ES-I3 (cell line): Measurements from ENCODE around the gene OTUB1.

Experiments
- H3K36me3 ChIP-seq: 2 replicates; pipeline ENCODE4 v1.6.1; 2013; ENCODE audit warnings: mild to moderate bottlenecking, low read length, control low read depth, moderate library complexity; ENCODE audit not compliant: insufficient read depth
- H3K4me1 ChIP-seq: 2 replicates; pipeline ENCODE4 v1.6.1; 2013; ENCODE audit warnings: mild to moderate bottlenecking, control low read depth, low read length; ENCODE audit not compliant: insufficient read depth
- H3K9ac ChIP-seq: 2 replicates; pipeline ENCODE4 v1.6.1; 2013; ENCODE audit warnings: low read depth, mild to moderate bottlenecking, low read length, moderate library complexity
- H3K9me3 ChIP-seq: 2 replicates; pipeline ENCODE4 v1.6.1; 2013; ENCODE audit warnings: mild to moderate bottlenecking, low read length, moderate library complexity; ENCODE audit not compliant: control insufficient read depth, insufficient read depth

Gene OTUB1

GRCh38 chr11:64018310-64018709, 32.1 kb downstream of the OTUB1 start:
- H3K9ac ChIP-seq, result no peak overlapping the region
- H3K36me3 ChIP-seq, result no peaks in the 10 kb centered on the region
- peaks cover 16% of the 10 kb centered on the region; the same call in 1 of the 2 replicates for H3K4me1 ChIP-seq
- H3K9me3 ChIP-seq, result no peaks in the 10 kb centered on the region

DNA sequence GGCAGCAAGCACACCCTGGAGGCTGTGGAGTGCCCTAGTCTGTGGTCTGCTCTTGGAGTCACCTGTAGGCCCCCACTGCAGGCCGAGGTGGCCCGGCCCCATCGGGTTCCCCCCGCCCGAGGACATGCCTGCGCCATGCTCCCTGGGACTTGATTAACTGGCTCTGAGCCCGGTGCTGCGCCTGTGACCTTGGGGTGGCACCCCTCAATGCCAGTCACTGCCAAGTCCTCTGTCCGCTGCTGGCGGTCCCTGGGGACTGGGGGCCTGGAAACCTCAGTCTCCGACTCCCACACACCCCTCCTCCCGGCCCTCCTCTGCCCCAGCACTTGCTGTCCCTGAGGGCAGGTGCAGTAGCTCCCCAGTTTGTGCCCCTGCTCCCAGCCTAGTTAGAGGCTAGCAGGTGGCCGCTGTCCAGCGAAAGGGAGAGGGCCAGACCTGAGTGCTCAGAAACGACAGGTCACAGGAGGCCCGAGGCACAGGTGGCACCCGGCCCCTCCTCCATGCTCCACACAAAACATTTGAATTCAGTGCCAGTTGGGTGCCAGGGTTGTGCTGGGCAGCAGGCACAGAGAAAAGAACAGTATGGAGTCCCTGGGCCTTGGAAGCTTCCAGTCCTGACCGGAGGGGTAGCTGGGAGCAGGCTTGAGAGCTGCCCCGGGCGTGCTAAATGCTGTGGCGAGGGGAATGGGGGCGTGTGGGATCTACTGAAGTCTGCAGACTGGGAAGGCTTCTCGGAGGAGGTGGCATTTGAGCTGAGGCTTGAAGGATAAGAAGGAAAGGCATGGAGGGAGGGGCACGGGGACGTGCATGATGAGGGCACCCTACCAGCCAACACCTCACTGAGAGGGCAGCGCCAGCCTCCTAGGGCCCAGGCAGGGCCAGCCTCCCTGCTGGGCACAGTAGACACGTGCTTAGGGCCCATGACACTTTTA, 33.1 kb downstream of the OTUB1 start:
- no peak overlapping the region for H3K9ac ChIP-seq
- no peaks in the 10 kb centered on the region for H3K9me3 ChIP-seq
- no peaks in the 10 kb centered on the region for H3K36me3 ChIP-seq
- peaks cover 26% of the 10 kb centered on the region; the same call in 1 of the 2 replicates for H3K4me1 ChIP-seq

GRCh38 chr11:64020976-64021756, 34.9 kb downstream of the OTUB1 start:
- Histone ChIP-seq H3K9ac (no peak overlapping the region), H3K4me1 (peaks cover 34% of the 10 kb centered on the region; the same call in 1 of the 2 replicates), H3K9me3 (no peaks in the 10 kb centered on the region), H3K36me3 (no peaks in the 10 kb centered on the region)

DNA sequence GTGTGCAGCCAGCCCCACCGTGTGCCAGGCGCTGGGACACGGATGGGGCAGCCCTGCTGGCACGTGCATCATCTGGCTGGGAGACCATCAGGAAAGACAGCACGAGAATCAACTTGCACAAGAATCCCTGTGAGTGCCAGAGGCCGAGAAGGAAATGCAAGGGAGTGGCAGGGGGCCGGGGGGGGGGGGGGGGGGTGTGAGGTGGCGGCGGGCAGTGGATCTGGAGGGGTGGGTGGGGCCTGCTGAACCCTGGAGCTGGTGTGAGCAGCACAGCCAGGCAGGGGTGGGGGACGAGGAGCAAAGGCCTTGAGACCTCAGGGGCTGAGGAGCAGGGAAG, 35.5 kb downstream of the OTUB1 start:
- H3K9me3 ChIP-seq, result no peaks in the 10 kb centered on the region
- peaks cover 37% of the 10 kb centered on the region; the same call in 1 of the 2 replicates for H3K4me1 ChIP-seq
- no peak overlapping the region for H3K9ac ChIP-seq
- no peaks in the 10 kb centered on the region for H3K36me3 ChIP-seq

DNA sequence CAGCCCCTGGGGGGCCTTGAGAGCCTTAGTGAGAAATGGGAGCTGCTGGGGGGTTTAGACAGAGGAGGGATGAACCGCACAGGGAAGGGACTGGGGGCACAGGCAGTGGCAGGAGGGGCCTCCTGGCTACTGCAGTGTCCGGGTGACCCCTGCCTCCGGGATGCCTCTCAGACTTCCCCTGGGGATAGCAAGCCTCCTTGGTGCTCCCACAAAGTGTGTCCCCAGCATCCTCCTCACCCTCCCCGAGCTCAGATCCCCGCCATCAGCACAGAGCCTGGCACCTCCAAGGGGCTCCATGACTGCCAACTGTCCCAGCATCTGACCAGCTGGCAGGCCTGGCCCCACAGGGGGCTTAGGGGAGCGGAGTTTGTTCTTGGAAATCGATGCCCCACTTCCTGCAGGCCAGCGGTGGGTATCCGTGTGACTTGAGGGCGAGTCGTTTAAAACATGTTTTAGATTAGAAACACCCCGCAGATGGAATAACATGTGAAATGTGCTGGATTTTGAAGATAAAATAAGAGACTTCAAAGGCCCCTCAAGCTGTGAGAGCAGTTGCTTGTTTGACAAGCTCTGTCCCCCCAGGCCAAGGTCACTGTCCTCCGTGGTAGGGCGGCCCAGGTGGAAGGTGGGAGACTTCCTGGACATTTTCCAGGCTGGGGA, 36.0 kb downstream of the OTUB1 start:
- no peaks in the 10 kb centered on the region for H3K9me3 ChIP-seq
- no peak overlapping the region for H3K9ac ChIP-seq
- no peaks in the 10 kb centered on the region for H3K36me3 ChIP-seq
- peaks cover 43% of the 10 kb centered on the region for H3K4me1 ChIP-seq

DNA sequence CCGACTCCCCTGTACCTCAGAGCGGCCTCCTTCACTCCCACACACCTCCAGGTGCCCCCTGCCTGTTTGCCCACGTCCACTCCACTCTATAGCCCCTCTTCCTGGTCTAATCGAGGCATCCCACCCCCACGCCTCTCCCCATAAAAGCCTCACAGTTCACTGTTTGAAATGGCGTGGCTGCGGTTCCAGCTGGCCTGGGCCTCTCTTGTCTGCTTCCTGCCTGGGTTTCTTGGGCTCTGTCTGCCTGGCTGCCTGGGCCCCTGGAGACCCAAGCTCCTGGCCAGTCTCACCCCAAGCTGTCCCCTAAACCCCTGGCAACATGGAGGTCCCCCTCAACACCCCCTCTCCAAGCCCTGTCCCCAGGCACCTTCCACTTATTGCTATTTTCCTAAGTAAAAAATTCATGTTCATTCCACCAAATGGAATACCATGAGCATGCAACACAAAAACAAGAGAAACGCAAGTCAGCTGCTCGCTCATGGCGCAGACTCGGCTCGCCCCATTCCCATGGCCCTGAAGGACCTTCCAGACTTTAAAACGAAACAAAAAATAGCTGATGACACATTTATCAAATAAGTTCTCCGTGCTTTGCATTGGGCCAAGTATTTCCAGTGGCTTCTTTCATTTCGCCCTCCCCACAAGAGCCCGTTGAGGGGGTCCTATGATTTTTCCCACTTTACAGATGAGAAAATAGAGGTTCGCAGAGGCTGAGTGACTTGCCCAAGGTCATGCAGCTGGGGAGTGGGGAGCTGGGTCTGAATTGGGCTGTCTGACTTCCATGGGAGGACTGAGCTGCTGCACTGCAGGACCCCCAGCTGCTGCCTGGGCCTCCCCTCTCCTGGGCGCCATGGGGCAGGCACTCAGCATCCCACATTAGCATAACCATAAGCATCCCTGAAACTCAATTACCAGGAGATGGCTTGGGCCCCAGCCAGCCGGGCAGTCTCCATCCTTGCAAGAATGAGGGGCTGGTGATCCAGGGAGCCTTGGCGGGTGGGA, 37.8 kb downstream of the OTUB1 start:
- Histone ChIP-seq H3K9ac (no peak overlapping the region; the same call in 1 of the 2 replicates), H3K9me3 (no peaks in the 10 kb centered on the region), H3K36me3 (no peaks in the 10 kb centered on the region), H3K4me1 (peaks cover 58% of the 10 kb centered on the region)

DNA sequence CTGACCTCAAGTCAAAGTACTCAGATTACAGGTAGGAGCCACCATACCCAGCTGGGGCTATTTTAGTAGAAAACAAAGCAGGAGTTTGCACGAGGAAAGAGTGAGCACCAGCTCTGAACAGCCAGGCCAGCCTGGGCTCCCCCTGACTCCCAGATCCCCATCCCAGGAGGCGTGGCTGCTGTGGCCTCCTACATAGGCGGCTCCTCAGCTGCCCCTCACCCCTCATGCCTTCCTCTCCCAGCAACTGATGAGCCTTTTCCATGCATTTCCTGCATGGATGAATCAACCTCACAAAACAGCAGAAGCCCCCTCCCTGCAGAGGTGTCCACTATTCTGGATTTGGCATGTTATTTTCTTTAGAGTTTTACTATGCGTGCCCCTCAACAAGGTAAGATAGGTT, 39.0 kb downstream of the OTUB1 start:
- peaks cover 63% of the 10 kb centered on the region for H3K4me1 ChIP-seq
- no peak overlapping the region for H3K9ac ChIP-seq
- H3K9me3 ChIP-seq, result no peaks in the 10 kb centered on the region
- H3K36me3 ChIP-seq, result no peaks in the 10 kb centered on the region

DNA sequence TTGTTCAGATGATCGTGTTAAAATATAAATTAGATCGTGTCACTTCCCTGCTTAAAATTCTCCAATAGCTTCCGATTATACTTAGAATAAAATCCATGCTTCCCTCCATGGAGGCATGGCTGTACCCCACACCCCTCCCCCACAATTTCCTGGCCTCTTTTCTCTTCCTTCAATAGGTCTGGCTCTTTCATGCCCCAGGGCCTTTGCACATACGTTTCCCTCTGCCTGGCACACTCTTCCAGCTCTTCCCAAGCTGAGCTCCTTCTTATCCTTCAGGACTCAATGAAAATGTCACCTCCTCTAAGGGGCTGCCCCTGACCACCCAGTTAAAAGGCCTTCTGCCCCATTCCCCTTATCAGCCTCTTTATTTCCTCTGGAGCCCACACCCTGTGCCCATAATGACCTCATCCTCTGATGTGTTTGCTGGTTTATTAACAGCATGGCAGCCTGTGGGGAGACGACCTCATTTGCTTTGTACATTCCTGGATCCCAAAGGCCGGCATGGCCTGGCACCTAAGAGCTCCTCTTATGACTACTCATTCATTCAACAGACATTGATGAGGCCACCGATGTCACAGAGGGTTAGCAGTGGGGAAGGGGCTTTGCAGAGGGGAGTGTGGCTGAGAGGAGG, 40.5 kb downstream of the OTUB1 start:
- Histone ChIP-seq H3K9me3 (no peaks in the 10 kb centered on the region), H3K4me1 (peaks cover 54% of the 10 kb centered on the region)

DNA sequence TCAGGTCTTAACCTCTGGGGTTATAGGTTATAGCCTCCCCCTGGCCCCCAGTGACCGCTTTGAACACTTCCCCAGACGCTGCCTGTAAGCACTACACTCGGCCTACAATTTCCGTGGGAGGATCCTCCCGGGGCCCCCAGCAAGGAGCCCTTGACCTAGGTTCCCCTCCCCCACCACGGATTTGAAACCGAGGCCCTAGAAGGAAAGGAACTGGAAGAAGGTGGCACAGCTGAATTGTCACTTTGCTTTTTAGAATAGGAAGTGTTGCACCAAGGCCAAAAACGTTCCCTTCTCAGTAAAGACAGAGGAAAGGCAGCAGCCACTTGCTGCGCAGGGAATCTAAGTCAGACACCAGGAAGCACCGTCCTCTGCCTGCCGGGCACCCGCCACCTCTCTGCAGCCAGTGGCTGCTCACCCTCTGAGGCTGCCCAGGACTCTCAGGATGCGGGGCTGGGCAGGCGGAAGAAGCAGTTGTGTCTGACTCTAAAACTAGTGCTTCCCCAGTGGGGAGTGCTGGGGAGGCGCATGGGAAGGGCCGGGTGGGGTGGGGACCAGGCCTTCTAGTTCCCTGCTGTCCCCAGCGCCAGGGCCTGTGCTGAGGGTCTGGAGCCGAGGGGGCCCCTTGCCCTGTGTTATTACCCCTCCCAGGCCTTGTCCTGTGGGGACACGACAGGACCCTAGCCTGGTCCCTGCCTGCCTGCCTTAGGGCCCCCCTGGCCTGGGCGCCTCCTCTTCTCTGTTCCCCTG, 41.6 kb downstream of the OTUB1 start:
- Histone ChIP-seq H3K9ac (no peak overlapping the region), H3K4me1 (peaks cover 46% of the 10 kb centered on the region), H3K36me3 (no peaks in the 10 kb centered on the region), H3K9me3 (no peaks in the 10 kb centered on the region)

More for the DNA sequence above, 40.5 kb downstream of the OTUB1 start:
- Histone ChIP-seq H3K36me3 (no peaks in the 10 kb centered on the region), H3K9ac (no peak overlapping the region)

DNA sequence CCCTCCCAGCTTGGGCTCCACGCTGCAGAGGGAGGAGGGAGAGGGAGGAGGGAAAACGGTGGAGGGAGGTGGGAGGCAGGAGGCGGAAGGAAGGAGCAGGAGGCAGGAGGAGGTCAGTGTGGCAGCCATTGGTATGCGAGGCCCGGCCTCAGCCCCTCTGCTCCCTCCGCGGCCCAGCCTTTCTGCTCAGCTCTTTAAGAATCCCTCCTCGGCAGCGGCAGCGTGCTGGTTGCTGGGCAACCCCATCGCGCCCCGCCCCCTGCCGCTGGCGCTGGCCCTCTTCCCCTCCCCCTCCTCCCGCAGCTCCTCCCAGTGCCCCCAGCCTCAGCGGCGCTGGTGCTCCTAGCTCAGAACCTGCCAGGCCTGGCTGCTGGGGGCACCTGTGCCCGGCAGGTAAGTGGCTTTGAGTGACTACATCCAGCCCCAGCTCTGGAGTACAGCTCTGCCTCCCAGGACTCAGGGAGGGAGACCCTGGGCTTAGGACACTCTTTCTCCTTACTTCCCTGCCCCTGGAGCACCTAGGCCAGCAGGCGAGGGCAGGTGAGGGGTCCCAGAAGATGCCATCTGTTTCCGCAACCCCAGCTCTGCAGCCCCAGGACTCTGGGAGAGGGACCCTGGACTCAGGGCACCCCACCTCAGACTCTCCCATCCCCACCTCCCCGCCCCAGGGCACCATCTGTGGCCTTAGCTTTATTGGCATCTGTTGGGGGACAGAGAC, 42.3 kb downstream of the OTUB1 start:
- Histone ChIP-seq H3K4me1 (peaks cover 44% of the 10 kb centered on the region), H3K9me3 (no peaks in the 10 kb centered on the region), H3K9ac (no peak overlapping the region; the same call in 1 of the 2 replicates), H3K36me3 (no peaks in the 10 kb centered on the region)

- peaks cover 33% of the 10 kb centered on the region for H3K4me1 ChIP-seq
- no peaks in the 10 kb centered on the region for H3K36me3 ChIP-seq
- no peaks in the 10 kb centered on the region for H3K9me3 ChIP-seq
- H3K9ac ChIP-seq, result no peak overlapping the region; the same call in 1 of the 2 replicates
Observed at GRCh38 chr11:64029773-64030172, 43.5 kb downstream of the OTUB1 start.

DNA sequence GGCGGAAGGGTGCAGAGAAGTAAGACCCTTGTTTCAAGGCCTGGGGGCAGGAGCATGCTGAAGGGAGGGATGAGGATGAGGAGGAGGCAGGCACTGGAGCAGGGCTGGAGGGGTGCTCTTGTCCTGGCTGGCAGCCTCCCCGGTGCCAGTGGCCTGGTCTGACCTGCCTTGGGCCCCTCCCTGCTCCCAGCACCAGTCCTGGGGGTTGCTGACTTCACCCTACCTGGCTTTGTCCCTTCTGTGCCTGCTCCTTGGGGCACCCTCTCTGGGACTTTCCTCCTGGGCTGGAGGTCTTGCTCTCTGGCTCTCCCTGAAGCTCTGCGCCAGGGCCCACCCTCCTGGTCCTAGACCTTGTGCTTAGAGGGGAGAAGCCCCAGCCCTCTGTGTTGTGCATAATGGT, 44.8 kb downstream of the OTUB1 start:
- Histone ChIP-seq H3K9ac (no peak overlapping the region; the same call in 1 of the 2 replicates), H3K4me1 (peaks cover 30% of the 10 kb centered on the region), H3K36me3 (no peaks in the 10 kb centered on the region), H3K9me3 (no peaks in the 10 kb centered on the region)
